Kidney glomerular epithelial cell (primary cell): ENCODE measurements around the gene MXRA7.
A peak's percentile ranks its signal among the peaks of the same experiment; 100 is the strongest.
"Not testable (repeated sequence)": the region's sequence is repeated elsewhere in the genome, so short reads cannot be mapped to it uniquely, and the experiment has no call there.

ENCODE experiments used
- DNase-seq: peaks from one replicate; lab custom pipeline; 2025; lab: John Stamatoyannopoulos, UW

Gene MXRA7, protein sequence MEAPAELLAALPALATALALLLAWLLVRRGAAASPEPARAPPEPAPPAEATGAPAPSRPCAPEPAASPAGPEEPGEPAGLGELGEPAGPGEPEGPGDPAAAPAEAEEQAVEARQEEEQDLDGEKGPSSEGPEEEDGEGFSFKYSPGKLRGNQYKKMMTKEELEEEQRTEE

DNA sequence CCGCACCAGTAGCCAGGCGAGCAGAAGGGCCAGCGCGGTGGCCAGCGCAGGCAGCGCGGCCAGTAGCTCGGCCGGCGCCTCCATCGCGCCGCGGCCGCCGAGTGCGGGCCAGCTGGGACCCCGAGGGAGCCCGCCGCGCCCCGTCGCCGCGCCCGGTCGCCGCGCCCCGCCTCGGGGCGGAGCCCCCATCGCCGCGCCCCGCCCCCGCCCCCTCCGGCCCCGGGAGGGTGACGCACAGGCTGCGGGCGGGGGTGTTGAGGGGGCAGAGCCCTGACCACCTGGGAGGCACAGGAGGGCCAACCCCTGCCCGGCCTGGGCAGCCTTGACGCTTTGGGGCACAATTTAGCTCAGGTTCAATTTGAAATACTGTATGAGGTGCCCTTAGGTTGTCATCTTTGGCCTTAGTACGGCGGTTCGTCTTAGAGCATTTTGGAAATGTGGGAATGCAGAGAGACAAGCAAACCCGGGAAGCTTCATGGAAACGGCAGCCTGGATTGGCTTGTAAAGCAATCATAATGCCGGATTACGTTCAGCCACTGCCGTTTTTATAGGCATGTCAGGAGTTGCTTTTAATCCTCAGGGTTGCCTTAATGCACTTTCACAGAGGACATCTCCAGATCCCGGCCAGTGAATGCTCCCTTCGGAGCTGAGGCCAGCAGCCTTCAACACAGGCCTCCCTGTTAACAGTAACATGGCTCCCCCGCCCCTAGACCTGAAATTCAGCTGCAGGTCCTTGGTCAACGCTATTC lies at the start of gene MXRA7:
Gene MXRA7 (minus strand): TSS at position 103 of the 749 bp plus-strand sequence. CDS start 19 bp downstream, at position 84.
- no peak for DNase-seq

DNA sequence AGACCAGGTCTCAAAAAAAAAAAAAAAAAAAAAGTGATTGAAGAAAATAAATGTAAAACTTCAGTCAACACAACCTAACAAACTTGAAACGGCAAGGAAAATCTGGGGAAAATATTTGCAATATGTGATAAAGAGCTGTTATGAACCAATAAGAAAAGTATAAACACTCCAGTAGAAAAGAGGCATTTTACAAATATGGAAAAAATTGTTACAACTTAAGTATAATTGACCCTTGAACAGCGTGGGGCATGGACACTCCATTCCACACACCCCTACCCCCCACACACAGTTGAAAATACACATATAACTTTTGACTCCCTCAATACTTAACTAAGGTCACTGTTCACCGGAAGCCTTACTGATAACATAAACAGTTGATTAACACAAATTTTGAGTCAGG lies 47.8 kb upstream of the MXRA7 start:
- no peak for DNase-seq

DNA sequence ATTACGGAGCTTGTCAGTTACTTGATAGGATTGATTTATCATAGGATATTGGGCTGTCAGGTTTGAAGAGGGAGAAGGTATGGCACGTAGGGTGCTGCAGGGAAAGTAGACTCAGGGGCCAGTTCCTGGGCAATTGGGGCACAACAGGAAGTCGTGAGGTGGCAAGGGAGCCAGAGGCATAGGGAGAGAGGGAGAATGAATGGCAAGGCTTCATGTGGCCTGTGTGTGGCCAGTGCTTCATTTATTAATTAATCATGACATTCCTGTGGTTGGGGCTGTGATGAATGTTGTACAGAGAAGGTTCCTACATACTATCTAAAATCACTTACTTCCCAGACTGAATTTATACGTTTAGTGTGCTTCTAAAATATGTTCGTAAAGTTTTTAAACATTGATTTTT lies 46.5 kb upstream of the MXRA7 start:
- DNase-seq: no peak

DNA sequence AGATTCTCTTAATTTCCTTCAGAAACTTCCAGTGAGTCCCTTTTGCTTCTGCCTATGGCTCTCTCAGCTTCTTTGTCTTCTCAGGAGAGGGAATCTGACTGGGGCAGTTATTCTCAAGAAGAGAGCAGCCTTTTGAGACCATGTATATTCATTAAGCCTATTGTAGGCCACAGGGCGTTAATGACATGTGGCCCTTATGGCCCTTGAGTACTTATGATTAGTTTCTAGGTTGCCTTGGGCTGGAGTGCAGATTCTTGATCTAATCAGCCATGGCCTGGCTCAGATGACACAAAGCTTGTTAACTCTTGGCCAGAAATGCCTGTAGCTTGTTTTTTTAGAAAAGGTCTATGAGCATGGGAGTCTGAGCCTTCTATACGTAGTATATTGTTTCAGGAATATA lies 44.5 kb upstream of the MXRA7 start:
- DNase-seq: no peak

DNA sequence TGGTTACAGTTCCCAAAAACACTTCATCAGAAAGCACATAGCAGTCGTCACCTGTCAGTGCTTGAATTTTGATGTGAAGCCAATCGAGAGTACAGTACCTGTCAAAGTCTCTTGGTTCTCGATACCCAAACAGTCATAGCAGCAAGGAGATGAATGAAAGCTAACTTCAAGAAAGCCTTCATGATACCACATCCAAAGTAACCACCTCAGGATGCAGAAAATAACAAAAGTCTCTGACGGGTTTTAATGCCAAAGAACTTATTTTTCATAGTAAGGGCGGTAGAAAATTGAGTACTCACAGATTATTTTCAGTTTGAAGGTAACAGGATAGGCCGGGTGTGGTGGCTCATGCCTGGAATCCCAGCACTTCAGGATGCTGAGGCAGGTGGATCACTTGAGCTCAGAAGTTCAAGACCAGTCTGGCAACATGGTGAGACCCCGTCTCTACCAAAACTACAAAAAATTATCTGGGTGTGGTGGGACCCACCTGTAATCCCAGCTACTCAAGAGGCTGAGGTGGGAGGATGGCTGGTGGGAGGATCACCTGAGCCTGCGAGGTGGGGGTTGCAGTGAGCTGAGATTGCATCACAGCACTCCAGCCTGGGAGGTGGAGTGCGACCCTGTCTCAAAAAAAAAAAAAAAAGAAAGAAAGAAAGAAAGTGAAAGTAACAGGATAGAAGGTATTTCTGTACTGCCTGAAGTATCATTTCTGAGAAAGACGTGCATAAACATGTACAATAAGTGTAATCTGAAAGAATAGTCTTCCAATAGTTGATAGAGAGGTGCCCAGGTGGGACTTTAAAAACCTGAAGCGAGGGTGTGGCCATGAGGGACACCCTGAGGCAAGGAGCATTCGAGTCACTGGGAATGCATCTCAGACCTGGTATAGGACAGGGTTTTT lies 42.5 kb upstream of the MXRA7 start:
- DNase-seq: no peak

DNA sequence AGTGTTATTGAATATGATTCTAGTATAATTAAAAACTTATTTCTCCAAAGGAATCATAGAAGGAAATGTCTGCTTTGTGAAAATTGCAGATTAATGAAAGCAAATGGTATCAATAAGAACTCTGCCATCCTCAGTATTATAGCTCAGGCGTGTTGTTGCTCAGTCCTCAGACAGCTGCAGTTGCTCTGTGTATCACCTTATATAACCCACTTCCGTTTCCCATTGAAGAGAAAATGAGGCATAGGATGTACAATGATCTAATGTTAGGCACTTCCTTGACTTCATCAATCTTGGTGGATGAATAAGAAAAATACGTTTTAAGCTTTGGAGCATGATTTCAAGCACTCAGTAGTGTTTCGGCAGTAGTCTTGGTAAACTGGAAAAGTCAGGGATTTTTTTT lies 41.2 kb upstream of the MXRA7 start:
- DNase-seq: no peak

DNA sequence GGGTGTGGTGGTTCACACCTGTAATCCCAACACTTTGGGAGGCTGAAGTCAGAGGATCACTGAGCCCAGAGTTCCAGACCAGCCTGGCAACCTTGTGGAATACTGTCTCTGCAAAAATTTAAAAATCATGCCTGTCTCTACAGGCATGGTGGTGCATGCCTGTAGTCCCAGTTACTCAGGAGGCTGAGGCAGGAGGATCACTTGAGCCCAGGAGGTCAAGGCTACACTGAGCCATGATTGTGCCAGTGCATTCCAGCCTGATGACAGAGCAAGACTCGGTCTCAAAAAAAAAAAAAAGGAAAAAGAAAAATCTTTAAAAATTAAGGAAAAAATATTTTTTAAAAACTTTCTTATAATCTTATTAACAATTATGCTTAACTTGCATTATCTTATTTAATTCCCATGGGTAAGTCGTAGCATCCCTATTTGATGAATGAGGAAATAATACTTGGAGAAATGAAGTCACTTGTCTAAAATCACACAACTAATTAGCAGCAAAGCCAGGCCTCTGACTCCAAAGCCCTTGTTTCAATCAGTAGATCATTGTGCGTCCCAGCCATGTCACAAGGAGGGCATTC lies 40.7 kb upstream of the MXRA7 start:
- DNase-seq: no peak

DNA sequence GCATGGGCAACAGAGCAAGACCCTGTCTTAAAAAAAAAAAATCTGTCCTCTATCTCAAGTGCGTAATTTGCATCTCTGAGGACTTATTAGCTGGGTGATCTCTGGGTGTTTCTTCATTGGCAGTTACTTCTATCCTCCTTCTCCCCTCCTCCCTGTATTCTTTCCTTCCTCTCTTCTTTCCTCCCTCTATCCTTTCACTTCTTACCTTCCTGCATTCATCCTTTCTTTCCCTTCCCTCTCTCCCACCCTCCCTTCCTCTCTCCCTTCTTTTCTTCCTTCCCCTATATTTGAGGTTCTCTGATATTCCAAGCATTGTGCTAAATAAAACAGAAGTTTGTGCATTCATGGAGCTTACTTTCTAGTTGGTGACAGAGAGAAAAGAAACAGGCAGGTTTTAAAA lies 37.9 kb upstream of the MXRA7 start:
- DNase-seq: no peak

DNA sequence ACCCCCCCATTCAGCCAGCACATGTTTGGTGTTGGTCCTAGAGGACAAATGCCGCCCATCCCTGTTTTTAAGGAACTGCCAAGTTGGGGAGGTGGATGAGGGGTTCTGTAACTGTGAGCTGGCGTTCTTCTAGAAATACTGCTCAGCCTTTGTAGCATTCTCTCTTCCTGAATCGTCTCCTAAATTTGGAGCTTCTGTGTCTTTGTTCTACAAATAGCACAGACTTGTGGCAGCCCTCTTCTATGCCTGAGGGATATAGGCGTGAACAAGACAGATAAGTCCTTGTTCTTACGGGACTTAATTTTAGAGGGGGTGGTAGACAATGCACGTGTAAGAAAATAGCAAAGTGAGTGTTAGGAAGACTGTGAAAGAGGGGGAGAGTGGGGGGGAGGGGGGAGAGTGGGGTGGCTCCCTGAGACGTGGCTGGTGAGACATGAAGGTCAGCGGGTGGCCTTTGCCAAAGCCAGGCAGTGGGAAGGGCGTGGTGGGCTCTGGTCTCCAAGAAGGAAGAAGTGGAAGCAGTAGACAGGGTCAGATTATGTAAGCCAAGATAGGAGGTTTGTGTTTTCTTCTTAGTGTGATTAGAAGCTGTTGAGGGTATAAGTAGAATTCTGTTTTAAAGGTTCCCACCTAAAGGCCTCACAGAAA lies 37.1 kb upstream of the MXRA7 start:
- DNase-seq: no peak

DNA sequence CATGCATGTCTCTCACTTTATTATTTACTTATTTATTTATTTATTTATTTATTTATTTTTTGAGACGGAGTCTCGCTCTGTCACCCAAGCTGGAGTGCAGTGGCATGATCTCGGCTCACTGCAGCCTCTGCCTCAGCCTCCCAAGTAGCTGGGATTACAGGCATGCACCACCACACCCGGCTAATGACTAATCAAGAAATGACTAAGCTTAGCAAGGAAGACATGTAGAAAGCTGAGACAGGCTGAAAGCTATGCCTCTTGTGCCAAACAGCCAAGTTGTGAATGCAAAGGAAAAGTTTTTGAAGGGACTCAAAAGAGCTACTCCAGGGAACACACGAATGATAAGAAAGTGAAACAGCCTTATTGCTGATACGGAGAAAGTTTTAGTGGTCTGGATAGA lies 35.0 kb upstream of the MXRA7 start:
- DNase-seq: not testable (repeated sequence)

DNA sequence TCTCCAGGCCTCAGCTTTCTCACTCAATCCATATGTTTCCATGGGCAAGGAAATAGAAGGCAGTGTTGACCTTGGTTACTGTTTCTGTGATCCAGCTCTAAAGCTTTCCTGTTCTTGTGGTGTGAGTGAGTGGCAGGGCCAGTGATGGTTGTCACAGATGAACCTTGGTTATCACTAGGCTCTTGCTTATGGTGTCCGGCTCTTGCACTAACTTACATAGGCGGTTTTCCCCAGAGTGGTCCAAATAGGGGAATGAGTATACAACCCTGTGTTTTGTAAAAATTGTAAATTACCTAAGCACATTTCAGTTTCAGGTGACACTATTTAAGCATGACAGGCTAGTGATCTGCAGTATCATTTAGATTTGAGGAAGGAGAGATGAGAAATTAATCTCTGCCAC lies 34.0 kb upstream of the MXRA7 start:
- no peak for DNase-seq

DNA sequence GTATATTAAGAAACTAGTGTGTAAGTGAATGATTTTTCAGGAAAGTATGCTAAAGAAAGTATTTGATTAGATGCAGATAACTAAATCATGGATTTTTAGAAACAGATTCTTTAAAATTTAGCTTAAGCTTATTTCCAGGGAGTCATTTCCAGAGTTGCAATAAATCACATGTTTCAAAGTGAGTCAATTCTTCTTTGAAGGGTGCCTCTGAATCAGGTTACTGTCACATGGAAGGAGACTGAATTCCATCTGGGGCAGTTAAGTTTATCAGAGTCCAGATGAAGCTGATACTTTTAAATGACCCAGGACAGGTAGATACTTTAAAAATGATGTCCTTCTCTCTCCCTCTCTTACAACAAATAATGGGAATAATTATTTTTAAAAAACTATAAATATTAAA lies 32.2 kb upstream of the MXRA7 start:
- DNase-seq: no peak

DNA sequence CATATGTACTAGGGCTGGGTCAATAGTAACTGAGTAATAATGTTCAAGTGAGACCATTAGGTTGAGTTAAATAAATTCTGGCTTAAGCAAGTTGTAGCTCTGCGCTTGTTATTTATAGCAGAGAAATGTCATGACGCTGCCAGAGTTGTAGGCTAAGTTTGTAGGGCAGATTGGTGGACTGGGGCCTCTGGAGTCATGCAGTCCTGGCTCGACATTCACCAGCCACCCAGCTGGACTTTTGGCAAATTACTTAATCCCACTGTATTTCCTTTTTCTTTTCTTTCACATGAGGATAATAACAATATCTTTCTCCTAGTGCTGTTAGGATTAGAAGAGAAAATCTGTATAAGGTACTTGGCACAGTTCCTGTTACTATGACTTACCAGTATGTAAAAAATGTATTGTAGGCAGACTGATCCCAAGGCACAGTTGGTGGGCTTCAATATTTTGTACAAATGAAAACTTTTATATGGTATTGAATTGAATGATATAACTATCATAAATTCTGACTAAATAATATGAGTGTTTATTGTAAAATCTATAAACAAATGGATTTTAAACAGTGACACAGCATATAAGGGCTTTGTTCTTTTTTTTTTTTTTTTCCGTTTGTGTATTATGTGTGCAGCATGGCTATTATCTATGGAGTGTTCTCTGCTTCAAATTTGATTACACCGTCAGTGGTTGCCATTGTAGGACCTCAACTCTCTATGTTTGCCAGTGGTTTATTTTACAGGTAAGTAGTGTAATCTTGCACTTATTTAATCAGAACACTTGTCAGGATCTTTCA lies 29.8 kb upstream of the MXRA7 start:
- DNase-seq: no peak

DNA sequence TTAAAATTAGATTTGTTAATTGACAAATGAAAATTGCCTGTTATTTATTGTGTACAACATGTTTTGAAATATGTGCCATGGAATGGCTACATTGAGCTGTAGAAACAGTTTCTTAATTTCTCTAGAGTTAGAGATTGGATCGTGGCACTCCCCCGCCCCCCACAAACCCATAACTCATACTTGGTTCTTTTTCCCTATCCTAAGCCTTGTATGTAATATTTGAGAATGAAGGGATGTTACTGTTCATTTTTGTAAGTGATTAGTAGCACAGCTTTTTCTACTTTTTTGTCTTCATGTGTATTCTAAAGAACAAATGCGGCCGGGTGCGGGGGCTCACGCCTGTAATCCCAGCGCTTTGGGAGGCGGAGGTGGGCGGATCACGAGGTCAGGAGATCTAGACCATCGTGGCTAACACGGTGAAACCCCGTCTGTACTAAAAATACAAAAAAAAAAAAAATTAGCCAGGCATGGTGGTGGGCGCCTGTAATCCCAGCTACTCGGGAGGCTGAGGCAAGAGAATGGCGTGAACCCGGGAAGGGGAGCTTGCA lies 28.9 kb upstream of the MXRA7 start:
- DNase-seq: not testable (repeated sequence)

DNA sequence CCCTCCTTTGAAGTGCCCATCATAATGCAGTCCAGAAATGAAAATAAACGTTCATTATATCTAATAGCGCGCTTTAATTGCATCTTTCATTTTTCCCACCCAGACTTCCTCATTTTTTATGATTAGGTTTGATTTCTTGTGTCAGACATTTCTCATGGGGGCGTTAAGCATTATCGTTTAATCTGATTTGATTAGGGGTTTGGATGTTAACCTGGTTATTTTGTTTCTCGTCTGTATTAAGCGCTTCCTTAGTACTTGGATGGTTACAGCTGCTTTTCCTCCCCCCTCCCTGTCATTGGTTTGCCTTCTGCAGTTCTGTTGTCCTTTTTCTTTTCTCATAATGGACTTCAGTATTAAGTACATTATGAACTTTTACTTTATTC lies 27.7 kb upstream of the MXRA7 start:
- no peak for DNase-seq

DNA sequence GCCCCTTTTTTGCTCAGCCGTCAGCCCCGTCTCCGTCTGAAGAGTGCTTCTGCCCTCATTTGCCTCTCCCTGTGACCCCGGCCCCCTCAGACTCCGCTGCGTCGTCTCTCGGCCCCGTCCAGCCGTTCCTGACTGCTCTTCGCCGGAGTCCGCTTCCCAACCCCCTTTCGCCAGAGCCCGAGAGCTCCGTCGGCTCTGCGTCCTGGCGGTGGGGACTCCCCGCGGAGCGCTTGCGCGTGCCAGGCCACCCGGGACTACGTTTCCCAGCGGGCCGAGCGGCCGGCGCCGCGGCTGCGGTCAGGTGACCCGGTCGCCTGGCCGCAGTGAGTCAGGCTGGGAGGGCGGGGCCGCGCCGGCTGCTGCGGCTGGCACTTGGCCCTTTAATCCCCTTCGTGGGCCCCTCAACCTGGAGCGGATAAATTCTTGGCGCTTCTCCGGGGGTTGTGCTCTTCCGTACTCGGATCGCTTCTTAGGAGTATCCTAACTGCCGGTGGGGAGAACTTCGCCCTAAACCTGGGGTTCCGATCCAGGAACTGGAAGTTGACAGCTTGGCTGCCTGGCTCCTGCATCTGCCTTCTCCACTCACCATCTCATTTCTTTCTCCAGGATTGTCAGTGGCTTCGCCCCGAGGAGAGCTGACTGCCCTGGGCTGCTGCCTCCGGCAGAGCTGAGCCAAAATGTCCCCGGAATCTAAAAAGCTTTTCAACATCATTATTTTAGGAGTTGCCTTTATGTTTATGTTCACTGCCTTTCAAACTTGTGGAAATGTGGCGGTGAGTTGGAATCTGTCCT lies 27.1 kb upstream of the MXRA7 start, which contains the start of gene MFSD11:
Gene MFSD11 (plus strand): TSS at position 444 of the 792 bp plus-strand sequence. CDS start 234 bp downstream, at position 678.
- peak; percentile 91 for DNase-seq

DNA sequence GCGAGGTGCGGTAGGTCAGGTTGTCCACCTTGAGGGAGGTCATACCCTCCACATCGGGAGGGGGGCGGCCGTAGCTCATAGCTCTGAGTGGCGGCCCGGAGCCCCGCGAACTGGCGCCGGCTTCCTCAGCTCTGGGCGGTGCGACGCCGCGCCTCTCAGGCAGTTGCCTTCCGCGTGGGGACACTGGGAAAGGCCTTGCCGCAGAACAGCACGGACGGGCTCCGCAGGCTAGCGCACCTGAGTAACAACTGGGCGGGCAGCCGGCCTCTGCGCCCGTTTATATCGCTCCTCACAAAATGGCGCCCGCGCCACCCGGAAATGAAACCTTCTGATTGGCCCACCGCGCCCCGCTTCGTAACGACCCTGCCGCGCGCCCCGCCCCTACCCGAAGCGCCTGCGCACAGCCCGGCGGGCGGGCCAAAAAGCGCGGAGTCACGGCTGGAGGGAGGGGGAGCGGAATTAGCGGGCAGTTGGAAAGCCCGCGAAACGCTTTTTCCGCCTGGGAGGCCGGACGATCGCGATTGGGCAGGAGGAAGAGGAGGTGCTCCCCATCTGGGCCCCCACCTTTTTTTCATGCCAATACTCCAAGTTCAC lies 26.4 kb upstream of the MXRA7 start, which contains the start of gene SRSF2:
Gene SRSF2 (minus strand): TSS at position 250 of the 594 bp plus-strand sequence. CDS start 171 bp downstream, at position 79.
- peak; percentile 100 for DNase-seq

DNA sequence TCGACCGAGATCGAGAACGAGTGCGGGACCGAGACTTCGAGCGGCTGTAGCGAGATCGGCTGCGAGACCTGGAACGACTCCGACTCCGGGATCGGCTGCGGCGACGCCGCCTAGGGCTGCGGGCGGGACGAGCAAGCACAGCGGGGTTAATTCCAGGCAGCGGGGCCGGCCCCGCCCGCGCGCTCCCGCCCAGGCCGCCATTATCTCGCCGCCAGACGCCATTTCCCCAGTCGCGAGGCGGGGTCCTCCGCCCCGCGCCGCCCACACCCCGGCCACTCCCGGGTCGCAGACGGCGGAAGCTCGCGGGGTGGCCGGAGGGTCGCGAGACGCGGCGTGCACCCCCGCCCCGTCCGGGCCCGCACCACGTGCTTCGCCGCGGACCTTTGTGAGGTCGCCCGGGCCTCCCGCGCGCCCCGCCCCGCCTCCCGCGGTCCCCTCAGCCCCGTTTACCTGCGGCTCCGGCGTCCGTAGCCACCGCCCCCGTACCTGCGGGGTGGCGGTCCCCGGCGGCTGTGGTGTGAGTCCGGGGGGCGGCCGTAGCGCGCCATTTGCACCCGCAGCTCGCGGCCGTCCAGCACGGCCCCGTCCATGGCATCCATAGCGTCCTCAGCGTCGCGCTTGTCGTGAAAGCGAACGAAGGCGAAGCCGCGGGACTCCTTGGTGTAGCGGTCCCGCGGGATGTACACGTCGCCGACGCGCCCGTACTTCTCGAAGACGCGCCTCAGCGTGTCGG lies 25.8 kb upstream of the MXRA7 start:
- DNase-seq: peak; percentile 30
